GF-D8 (cell line): ENCODE data around the gene TAF12.
"Not testable (repeated sequence)": the region's sequence is repeated elsewhere in the genome, so short reads cannot be mapped to it uniquely, and the experiment has no call there.

Experiments used
- DNase-seq: peaks from one replicate; lab custom pipeline; 2025; lab: John Stamatoyannopoulos, UW

The TAF12 gene

DNA sequence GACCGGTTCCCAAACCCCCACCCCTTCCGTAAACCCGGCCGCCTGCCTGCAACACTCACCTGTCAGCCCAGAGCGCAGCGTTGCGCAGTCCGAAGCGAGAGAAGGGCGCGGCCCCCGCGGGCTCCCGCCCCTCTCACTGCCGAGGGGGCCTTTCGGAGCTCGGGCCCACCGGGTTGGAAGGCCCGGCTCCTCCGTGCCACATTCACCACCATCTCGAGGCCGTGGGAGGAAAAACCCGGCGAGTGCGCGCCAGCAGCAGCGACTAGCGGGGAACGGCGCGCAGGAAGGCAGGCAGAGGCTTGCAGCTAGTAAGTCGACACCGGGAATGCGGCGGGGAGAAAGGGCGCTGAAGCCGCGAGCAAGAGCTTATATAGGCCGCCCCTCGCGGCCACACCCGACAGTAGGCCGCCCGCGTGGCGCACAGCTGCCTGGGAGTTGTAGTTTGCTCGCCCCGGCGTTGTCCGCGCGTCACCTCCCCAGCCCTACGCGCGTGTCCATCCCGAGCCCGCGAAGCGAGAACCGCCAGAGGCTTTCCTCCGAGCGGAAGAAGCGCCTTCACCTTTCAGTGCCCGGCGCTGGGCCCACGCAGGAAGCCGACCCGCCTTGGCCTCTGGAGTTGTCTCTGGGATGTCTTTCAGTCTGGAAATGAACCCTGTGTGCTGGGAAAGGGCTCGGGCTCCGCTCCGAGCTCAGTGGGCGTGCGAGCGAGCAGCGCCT, 61.2 kb downstream of the TAF12 start:
- DNase-seq = peak; percentile 91

DNA sequence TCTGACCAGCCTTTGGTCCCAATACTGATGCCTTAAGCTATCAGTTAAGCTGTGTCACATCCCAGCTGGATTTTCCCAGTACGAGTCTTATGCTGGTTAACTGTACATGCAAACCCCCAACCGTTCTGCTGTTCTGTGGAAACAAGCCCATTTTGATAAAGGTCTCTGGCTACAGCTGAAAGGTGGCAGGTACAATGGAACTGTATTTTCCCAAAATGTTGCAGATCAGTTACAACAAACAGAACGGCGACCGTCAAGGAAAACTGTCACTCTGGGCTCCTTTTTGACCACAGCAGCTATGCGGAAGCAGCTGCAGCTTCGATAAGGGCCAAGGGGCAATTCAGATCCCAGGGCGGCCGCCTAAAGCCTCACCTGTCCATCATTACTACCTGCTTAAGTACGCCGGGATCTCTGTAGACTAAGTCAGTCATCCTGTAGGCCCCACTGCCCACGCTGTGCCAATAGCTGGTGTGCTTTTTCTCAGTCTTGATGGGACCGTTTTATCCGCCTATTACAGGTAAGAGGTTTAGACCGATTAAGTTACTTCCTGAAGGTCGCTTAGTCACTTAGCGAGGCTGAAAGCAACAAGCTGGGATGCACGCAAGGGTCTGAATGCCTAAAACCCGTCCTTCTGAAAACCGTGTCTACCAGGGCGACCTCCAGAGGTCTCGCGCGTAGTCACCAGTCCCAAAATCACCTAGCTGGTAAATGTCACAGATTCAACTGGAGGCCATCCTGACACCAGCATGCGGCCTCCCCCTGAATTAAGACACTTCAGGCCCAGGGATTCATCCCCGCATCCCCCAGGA, 61.9 kb downstream of the TAF12 start:
- peak; percentile 14 for DNase-seq

DNA sequence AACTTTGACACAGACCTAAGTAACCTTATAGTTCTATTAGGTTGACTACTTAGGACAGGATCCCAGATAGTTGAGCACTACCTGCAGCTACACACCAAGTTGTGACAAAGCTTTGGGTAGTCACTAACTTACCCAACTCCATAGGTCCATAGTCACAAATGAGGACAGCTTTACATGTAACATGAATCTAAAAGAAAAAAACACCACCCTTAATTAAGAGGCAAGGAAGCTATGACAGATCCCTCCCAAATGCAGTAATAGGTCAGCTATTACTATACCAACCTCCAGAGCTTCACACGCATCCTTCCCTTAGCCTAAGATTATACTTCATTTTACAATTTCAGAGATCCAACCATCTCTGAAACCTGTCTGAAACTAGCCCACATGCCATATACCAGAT, 63.5 kb downstream of the TAF12 start:
- DNase-seq = no peak

DNA sequence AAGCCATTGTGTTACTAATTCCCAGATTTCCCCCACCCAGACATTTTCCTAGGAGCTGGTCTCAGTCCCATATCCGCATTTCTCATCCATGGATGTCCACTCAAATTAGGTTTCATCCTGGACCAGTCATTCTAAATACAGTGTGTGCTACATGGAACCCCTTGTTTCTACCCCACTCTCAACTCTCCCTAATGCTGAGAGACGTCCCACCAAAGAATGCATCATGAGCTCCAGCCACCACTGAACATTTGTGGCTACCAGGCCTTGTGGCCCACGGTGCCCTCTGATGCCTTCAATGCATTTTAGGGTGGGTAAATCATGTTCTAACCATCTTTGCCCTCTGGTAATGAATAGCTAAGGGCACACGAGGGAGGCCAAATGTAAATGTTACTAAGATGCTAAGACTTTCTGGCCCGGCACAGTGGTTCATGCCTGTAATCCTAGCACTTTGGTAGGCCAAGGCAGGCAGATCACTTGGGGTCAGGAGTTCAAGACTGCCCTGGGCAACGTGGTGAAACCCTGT, 64.1 kb downstream of the TAF12 start:
- DNase-seq = no peak

- no peak for DNase-seq
These were observed 64.9 kb downstream of the TAF12 start for GRCh38 chr1:28577738-28578536.

- no peak for DNase-seq
These were observed 65.7 kb downstream of the TAF12 start for GRCh38 chr1:28577052-28577678.

DNA sequence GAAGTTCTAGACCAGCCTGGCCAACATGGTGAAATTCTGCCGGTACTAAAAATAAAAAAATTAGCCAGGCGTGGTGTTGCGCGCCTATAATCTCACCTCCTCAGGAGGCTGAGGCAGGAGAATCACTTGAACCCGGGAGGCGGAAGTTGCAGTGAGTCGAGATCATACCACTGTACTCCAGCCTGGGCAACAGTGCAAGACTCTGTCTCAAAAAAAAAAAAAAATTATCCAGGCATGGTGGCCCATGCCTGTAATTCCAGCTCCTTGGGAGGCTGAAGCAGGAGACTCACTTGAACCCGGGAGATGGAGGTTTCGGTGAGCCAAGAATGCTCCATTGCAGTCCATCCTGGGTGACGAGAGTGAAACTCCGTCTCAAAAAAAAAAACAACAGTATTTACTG, 69.3 kb downstream of the TAF12 start:
- no peak for DNase-seq

GRCh38 chr1:28572891-28573290, 70.0 kb downstream of the TAF12 start:
- DNase-seq = not testable (repeated sequence)

DNA sequence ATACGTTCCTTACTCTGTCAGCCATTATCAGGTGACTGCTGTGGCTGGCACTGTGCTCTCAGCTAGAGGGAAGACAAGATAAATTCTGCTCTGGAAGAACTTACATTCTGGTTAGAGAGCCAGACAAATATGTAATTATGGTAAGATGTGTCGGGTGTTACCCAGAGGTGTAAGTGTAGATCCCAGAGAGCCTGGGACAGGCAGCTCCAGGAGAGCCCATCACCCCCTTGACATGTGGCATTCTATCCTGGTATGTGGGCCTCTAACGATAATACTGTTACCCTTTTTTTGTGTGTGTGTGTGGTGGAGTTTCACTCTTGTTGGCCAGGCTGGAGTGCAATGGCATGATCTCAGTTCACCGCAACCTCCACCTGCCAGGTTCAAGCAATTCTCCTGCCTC, 71.0 kb downstream of the TAF12 start:
- DNase-seq = no peak

GRCh38 chr1:28566931-28567330, 75.9 kb downstream of the TAF12 start:
- DNase-seq = no peak

GRCh38 chr1:28565726-28566125, 77.1 kb downstream of the TAF12 start:
- DNase-seq = no peak

- DNase-seq = no peak
These were observed 77.8 kb downstream of the TAF12 start for GRCh38 chr1:28565040-28565439.

- no peak for DNase-seq
These were observed 78.6 kb downstream of the TAF12 start for GRCh38 chr1:28564310-28564709.

GRCh38 chr1:28560886-28561285, 82.0 kb downstream of the TAF12 start:
- no peak for DNase-seq
